T-helper 2 cell (primary cell): ENCODE results near the gene ZNF750.
A peak's percentile ranks its signal among the peaks of the same experiment; 100 is the strongest.

ENCODE experiments used
- DNase-seq, 5 experiments: peaks; one replicate each; pipeline versions ENCODE4 v3.0.0 to v3.0.0-alpha.2; 2012 to 2022
- total RNA-seq, 2 donors: gene quantifications; one replicate each; lab custom pipeline; 2026; lab: John Stamatoyannopoulos, UW

The ZNF750 gene
- 0 reads per million in 2 donors for total RNA-seq

DNA sequence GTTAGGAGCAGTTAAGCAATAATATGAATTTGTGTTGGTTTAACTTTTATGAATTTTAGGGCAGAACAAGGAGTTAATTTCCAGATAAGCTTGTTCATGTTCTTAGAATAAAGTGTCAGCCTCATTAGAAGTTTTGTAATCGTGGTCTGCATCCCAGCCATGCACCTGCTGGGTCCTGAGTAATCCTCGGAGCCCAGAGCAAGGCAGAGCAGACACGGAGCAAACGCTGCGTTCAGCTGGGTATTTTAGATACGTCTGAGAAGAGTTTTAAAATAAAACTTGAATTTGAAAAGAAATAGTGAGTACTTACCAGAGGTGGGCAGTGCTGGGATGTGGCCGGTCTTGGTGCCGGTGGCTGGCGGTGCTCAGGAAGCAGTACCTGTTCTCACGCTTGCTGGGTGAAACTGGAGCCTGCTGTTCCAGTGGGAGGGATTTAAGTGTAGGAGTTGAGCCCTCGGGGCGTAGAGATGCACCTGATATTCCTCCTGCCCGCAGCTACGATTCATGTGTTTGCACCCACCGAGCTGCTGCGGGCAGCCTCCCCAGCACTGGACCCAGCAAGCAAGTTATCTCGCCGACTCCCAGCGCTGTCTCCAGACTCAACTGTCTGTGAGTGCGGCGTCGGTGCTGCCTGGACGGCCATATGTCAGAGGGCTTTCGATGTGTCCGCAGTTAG is at the start of gene ZNF750:
Gene ZNF750, minus strand, starts transcription at position 406 of the 676 bp plus-strand sequence. CDS start 7,568 bp downstream, outside the sequence.
- no peak for DNase-seq

DNA sequence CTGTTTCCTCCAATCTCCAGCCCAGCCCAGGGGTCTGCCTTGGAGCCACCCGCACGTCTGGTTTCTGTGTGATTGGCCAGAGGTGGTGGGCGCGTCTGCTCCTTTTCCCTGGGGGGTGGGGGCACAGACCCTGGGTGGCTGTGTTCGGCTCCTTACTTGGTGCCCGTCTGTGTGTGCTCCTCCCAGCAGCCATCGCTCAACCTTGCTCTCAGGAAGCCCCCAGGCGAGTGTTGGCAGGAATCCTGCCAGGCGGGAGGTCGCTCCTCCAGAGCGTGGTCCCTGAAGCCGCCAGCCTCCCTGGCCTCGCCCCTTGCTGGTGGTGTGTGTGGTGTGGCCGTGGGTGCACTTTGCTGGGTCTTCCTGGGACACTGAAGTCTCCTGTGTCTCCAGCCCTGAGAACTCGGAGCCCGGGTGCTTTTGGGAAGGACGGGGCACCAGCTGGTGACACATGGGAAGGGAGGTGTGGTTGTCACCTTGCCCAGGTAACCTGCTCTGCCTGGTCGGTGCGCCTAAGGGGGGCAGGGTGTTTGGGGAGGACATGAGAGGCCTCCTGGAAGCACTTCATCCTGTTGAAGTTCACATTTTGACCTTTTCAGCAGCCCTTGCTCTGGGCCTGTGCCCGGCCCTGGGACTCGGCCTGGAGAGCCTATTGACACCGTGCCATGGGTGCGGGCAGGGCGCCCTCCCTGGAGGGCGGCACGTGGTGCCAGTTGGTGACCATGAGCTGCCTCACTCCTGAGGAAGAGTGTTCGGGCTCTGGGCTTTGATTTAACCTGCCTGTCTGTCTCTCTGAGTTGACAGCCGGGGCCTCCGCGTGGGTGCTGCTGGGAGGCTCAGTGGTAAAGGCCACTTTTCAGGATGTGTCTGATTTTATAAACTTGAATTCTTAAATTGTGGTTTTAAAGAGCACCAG is 49.0 kb upstream of the ZNF750 start:
- DNase-seq = no peak

DNA sequence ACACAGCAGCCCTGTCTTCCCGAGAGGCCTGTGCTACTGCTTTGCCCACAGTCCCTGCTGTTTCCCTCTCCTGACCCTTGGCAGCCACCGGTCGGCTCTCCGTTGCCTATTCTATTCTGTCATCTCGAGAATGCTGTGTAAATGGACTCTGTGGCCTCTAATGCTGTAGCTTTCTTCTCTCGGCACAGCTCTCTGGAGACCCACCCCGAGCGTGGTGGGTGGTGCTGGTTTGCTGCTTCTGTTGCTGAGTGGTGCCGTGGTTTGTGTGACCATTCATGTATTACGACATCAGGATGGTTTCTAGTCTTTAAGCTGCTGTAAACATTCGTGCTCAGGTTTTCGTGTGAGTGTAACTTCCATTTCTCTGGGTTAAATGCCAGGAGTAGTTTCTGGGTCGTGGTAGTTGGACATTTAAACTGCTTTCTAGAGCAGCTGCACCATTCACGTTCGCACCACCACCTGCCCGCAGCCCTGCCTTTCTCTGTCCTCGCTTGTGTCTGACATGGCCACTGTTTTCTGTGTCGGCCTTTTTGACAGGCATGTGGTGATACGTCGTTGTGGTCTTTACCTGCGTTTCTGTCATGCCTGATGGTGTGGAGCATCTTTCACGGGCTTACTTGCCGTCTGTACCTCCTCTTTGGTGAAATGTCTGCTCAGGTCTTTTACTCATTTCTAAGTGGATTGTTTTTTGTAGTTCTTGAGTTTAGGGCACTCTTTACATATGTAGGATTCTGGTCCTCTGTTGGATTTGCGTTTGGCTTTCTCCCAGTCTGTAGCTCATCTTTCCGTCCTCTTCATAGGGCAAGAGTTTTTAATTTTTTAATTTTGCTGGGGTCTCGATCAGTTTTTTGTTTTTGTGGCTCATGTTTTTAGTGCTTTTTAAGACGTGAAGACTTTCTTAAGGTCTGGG is 47.7 kb upstream of the ZNF750 start:
- DNase-seq = no peak

DNA sequence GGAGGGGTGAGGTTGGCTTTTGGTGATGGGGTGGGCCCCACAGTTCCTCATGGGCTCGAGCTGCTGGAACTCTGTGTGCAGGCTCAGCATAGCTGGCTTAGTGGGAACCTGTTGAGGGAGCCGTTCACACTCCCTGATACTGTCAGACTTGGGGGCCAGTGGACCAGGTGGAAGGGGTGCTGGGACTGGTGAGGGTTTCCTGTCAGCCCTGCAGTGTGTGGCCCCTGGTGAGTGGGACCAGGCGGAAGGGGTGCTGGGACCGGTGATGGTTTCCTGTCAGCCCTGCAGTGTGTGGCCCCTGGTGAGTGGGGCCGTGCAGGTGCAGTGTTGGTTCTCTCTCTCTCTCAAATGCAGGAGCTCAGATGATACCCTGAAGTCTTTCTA is 45.1 kb upstream of the ZNF750 start:
- peak in 2 of 5 experiments; percentile 67 to 74 for DNase-seq

DNA sequence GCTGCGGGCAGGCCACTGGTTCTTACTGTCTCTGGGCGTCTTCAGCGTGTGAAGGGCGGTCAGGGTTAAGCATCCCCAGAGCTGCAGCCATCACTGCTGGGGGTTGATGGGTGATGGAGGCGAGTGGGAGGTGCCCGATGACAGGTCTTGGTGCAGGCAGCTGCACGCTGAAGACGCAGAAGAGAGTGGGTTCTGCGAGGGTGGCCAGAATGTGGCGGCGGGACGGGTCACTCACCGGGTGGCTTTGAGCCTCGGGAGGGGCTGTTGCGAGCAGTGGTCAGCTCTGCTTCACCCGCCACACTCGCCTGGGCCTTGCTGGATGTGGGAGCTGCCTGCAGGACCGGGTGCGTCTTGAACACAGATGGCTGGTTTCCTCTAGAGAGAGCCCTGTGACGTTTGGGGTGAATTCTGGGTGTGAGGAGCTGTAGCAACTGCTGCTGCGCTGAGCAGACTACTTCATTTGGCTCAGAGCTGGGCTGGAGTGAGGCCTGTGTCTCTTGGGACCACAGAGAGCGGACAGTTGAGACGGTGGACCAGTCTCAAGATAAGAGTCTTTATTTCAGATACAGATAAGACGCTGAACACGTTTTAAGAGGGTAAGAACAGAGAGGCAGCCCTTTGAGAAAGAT is 44.6 kb upstream of the ZNF750 start:
- peak in 1 of 5 experiments; percentile 49 for DNase-seq

DNA sequence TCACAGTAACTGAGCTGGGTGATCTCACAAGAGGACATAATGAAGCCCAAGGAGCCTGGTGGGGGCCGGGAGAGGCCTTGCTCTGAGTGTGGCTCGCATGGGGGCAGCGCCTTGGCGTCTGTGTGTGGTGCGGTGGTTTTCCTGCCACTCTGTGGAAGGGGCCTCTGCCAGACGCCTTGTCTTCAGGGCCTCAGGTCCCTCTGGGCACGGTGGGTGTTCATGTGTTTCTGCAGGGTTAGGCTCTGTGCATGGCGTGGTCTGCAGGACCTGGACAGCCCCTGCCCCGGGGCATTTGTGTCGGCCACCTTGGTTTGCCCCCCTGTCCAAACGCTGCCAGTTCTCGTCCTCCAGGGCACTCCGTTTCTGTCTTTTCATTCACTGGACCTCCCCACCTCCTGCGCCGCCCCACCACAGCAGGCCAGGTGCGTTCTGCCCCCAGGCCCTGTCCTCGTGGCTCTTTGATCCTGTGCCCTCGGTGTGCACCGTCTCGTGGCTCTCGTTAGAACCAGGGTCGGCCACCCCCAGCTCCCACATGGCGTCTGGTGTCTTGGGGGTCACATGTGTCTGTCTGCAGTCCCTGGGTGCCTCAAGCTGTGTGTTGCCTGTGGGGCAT is 43.7 kb upstream of the ZNF750 start:
- peak in 1 of 5 experiments; percentile 51 for DNase-seq

DNA sequence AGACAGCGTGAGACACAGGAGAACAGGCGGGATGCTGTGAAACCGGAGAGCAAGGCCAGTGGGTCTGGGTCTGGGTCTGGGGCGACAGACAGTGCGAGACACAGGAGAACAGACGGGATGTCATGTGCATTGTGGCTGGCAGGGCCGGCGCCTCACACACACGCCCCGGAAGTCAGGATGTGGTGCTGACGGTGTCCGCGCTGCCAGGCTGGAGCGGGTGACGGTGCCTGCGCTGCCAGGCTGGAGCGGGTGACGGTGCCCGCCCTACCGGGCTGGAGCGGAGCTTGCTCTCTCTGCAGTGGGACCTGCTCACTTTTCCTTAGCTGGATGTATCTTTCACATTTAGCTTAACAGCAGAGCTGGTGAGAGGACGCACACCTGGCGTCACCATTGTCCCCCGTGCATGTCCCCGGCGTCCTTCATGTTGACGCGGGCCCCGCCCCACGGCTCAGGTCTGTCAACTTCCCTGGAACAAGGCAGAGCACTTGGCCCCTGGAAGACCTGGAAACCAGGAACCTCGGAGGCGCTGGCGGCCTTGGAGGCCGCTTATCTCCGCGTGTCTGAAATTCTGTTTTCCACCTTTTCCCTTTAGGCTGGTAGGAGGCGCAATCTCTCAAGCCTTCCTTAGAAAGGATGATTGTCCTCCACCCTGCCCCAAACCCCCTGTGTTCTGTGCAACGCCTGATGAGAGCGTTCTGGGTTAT is 43.0 kb upstream of the ZNF750 start:
- peak; percentile 49 to 98 (median 76) for DNase-seq

DNA sequence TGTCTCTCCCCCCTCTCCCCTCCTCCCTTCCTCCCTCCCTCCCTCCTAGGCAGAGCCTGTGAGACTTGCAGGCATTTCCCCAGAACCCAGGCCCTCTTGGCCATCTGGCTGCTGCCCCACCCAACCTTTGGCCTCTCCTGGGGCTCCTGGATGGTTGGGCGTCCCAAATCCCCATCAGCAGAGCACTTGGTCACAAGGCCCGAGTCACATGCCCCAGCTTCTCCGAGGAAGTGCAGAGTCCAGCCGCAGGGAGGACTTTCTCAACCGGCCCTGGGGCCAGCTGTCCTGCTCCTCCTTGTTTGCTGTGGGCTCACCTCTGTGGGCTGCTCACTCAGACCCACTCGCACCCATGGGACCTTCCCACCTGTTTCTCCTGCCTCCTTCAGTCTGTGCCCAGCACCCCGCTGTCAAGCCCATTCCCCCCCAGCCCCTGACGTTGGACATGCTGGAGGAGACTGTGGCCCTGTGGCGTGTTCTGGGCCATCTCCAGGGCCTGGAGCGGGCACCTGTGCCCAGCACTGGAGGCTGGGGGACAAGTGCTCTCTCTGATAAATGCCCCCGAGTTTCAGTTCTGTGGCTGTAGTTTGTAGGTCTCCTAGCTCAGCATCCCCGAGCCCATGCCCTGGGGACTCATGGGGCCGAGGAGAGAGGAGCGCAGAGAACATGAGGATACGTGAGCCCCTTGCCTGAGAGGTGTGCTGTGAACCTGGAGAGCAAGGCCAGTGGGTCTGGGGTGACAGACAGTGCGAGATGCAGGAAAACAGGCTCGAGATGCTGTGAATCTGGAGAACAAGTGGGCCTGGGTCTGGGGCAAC is 42.3 kb upstream of the ZNF750 start:
- no peak for DNase-seq

DNA sequence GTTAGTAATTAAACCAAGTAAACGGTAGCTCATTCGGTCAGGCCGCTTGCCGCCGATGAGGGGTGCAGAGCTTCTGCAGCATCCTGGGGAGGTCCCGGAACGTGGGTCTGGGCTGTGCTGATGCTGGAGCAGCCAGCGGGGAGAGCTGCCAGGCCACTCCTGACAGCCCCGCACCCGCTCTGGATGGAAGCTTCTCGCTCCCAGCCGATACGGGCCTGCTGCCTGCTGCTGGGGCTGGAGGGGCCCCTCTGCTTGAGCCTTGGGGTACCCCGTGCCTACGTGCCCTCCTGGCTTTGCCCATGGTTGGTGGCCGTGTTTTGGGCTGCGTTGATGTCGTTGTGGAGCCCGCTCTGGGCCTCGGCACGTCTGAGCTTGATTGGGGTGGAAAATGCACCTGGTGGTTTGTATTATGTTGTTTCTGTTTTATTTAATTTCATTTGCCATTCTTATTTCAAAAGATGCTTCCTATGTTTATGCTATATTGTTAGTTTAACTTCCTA is 41.6 kb upstream of the ZNF750 start:
- DNase-seq = no peak

DNA sequence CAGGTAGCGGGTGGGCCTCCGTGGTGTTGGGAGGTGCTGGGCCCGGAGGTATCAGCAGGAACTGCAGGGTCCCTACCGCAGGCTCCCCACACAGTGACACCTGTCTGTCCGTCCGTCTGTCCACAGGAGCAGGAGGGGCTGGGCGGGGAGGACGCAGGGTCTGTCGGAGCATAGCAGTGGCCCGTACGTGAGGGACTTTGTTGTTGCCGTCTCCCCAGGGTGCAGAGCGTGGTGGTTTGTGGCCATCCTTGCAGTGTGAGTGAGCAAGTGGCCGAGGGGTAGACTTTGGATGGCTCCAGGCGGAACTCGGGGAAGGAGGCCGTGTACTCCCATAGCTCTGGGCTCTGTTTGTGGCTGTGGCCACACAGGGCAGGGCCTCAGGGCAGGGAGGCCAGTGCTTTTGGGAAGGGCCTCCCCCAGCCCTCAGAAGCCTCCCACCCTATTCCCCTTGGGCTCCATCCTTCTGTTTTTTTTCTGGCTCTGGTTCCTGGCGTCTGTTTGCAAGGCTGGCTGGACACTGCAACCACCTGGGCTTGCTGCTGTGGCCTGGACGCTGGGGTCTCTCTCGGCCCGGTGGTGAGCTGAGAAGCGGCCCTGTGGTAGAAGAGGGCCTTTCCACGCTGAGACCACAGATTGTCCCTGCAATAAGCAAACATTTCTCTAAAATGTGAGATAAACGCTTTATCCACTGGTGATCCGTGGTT is 41.0 kb upstream of the ZNF750 start:
- DNase-seq = no peak

DNA sequence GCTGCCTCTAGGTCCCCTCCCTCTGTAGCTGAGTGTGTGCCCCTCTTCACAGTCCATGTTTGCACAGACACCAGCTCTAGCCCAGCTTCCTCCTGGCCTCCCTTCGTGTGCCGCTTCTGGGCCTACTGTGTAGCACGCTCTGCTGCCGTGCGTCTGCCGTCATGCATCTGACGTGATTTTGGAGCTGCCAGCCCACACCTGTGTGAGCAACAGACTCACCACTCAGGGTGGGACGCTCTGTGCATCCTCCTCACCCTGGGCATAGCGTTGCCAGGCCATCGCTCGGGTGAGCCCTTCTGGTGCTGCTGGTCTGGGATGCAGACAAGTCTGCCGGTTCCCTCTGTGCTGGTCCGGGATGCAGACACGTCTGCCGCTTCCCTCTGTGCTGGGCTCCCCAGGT is 39.4 kb upstream of the ZNF750 start:
- DNase-seq = no peak

DNA sequence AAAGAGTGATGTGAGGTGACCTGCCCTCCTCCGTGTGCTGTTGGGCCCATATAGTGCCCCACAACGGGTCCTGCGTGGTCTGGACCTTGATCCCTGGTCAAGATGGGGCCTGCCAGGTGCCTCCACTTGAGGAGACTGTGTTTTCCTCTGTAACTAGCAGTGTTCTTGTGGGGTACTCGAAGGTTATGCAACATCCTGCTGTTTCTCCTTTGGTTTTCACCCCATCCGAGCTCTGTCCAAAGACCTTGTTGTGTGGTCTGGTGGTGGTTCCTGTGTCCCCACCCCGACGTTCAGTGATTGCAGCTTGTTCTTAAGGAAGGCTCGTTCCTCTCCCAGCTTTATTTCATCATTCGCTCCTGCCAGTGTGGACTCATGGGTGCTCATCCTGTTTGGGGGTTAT is 38.7 kb upstream of the ZNF750 start:
- no peak for DNase-seq

DNA sequence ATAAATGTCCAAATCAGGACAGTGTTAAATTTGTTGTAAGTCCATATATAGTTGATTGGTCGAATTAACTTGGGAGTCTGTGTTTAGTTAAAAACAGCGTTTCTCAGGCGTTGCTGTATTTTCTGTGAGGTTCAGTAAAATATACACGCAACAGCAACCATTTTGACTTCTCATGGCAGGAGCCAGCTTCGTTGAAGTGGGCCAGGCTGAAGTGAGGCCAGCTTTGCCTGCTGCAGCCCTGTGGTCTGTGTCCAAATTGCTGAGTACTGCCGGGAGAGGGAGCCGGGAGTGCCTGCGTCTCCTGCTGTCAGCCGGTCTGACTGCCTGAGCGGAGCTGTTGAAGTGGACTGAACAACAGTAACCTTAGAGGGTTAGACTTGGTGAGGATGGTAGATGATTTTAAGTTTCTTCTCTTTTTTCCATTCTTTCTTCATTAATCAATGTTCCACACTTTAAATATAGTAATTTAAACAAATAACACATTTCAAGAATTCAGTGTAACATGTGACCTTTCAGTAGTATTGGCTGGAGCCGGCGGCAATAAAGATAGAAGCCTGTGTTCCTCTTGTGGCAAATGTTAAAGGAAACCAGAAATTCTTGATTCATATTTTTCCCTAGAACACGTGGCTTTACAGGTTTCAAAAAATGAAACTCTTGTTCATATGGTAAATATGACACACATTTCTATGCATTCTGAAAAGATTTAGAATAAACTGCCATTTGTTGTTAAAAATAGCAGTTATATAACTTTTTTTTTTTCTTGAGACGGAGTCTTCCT is 37.0 kb upstream of the ZNF750 start:
- no peak for DNase-seq

DNA sequence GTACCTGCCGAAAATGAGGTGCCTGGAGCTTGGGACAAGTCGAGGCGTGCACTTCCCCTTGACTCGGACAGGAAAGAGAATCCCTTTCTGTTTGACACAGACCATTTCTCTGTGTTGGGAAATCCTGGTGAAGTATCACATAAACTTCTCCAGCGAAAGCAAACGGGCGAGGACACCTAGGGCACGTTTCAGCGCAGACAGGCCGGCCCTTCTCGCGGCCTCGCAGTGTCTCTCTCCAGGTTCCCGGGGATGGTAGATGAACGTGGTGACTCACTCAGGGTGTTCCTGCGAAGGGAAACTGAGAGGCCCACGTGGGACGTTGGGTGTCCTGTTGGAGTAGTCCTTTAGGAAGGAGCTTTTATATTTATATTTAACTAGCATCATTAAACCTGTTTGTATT is 36.3 kb upstream of the ZNF750 start:
- no peak for DNase-seq

DNA sequence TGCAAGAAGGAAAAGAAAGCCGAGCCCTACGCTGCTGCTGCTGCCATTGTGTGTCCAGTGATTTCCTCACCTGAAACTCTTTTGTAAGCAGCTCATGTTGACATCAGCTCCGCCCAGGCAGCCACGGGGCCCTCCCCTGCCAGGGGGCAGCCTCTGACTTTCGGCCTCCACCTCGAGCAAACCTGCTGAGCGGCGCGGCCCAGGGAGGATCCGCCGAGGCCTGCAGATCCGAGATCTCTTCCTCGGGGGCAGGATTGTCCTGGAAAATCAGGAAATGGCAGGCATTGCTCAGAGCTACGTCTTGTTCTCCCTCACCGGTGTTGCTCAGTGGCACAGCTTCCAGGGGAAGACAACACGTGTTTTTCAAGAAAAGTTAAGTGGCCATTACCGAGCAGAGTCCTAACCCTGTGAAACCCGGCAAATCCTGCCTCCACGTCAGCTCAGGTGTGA is 35.6 kb upstream of the ZNF750 start:
- DNase-seq = no peak

DNA sequence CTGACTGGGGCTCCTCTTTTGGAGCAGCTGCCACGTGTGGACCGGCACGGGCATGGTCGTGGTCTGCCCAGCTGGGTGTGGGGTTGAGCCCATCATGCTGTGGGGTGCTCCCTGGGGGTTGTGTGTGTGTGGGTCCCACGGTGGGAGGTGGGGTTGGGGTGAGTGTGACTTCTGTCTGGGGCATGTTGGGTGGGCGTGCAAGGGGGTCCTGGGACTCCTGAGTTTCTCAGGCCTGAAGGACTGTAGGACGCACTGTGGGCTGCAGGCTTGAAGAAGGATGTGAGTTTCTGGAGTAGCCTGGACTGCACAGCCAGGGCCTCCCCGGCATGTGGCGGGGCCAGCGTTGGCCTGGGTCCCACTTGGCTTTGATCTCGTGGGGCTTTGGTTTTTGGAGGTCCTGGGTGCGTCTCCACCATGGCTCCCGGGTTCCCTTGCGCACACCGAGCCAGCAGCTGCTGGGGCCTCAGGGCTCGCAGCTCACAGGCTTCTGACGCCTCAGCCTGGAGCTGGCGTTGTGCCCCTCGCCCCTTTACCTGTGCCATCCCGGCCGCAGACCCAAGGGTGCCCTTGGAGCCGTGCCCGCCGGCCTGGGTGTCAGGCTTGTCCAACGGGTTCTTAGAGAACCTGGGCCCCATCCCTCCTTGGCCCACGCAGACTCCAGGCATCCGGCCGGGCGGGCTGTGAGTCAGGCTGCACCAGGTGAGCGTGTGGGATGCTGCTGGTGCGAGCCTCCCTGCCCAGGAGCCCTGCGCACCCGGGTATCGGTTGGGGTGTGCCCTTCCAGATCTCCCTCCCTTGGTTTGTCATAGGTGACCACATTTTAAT is 34.4 kb upstream of the ZNF750 start:
- DNase-seq = no peak

DNA sequence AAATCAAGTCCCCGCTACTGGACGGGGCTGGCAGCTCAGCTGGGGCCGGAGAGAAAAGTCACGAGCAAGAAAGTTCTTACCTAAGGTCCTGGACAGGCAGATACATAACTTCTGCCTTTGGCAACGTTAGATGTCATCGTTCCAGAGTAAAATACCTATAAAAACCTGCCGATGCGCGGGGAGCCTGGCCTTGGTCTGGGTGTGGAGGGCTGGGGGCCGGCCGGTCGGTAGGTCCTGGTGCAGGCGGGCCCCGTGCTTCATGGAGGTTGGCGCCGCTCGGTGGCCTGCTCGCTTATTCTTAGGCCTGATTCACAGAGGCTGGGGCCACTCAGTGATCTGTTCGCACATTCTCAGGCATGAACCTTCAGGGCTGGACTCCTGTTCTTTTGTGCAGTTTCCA is 33.7 kb upstream of the ZNF750 start:
- no peak for DNase-seq
